ENCODE data around the gene YY1.

DNA sequence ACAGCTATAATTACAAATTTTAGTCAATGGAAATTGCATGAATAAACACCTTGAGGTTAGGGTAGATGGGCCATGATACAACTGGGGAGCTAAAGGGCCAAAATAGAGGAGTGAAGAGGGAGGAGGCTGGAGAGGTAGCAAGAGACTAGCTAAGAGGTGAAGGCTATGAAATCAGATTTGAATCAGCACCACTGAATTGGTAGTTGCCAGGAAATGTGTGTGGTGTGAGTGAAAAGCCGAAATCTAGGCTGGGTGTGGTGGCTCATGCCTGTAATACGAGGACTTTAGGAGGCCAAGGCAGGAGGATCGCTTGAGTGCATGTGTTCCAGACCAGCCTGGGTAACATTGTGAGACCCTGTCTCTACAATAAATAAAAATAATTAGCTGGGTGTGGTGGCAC, 22.7 kb downstream of the YY1 start:
- TF ChIP-seq TCF4 (CRISPR knock-in tag; IDR thresholded peaks at IDR 0.05; ENCODE audit: borderline replicate concordance) (no peak), ESRRG (CRISPR knock-in tag; IDR thresholded peaks at IDR 0.05) (no peak), ZC3H10 (CRISPR knock-in tag; IDR thresholded peaks at IDR 0.05) (no peak), ZFP30 (CRISPR knock-in tag; IDR thresholded peaks at IDR 0.05) (no peak), ISL1 (CRISPR knock-in tag; IDR thresholded peaks at IDR 0.05) (no peak), ZFP3 (CRISPR knock-in tag; IDR thresholded peaks at IDR 0.05) (no peak)
- TF ChIP-seq, protein P1, sequence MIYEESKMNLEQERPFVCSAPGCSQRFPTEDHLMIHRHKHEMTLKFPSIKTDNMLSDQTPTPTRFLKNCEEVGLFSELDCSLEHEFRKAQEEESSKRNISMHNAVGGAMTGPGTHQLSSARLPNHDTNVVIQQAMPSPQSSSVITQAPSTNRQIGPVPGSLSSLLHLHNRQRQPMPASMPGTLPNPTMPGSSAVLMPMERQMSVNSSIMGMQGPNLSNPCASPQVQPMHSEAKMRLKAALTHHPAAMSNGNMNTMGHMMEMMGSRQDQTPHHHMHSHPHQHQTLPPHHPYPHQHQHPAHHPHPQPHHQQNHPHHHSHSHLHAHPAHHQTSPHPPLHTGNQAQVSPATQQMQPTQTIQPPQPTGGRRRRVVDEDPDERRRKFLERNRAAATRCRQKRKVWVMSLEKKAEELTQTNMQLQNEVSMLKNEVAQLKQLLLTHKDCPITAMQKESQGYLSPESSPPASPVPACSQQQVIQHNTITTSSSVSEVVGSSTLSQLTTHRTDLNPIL (CRISPR knock-in tag; IDR thresholded peaks at IDR 0.05; ENCODE audit: low read depth): no peak

All from SK-N-SH treated with all-trans-retinoic acid at 6 μM for 48 hours (cell line).